SU-DHL-6 (cell line): ENCODE data around the gene EHMT2.
A peak's percentile ranks its signal among the peaks of the same experiment; 100 is the strongest.

Source experiments
- H2AFZ ChIP-seq: fragments of 200-600 bp; sonication (generic); 2 replicates; pipeline ENCODE4 v1.6.1; 2014; ENCODE audit warnings: low read depth, mild to moderate bottlenecking, moderate library complexity, mixed read lengths, antibody characterized with exemption, low read length; ENCODE audit not compliant: severe bottlenecking
- H3F3A ChIP-seq: fragments of 200-600 bp; shearing (Covaris generic); 2 replicates; pipeline ENCODE4 v1.6.0; 2016; ENCODE audit warnings: antibody characterized with exemption, mild to moderate bottlenecking; ENCODE audit not compliant: insufficient read depth
- H3K27ac ChIP-seq: fragments of 200-600 bp; sonication (generic); 2 replicates; pipeline ENCODE4 v1.5.1; 2016; ENCODE audit warnings: low read depth, mild to moderate bottlenecking, low read length, moderate library complexity, mixed read lengths
- H3K27me3 ChIP-seq: fragments of 200-600 bp; sonication (generic), shearing (Covaris generic); 2 replicates; pipeline ENCODE4 v1.6.0; 2014; ENCODE audit warnings: mild to moderate bottlenecking, low read length
- H3K36me3 ChIP-seq: fragments of 200-600 bp; sonication (generic); 2 replicates; pipeline ENCODE4 v1.6.1; 2014; ENCODE audit warnings: mild to moderate bottlenecking, low read length, mixed read lengths
- H3K4me2 ChIP-seq: fragments of 300-600, 200-600 bp; shearing (Covaris generic), sonication (generic); 2 replicates; pipeline ENCODE4 v1.6.0; 2014; ENCODE audit warnings: low read length, low read depth, mild to moderate bottlenecking; ENCODE audit not compliant: poor library complexity, severe bottlenecking
- H3K4me3 ChIP-seq: fragments of 200-600 bp; sonication (generic); 2 replicates; pipeline ENCODE4 v1.5.1; 2014; ENCODE audit warnings: antibody characterized with exemption, low read length, mild to moderate bottlenecking, mixed read lengths; ENCODE audit not compliant: insufficient read depth, poor library complexity, severe bottlenecking
- H3K79me2 ChIP-seq: fragments of 200-600 bp; sonication (generic); 2 replicates; pipeline ENCODE4 v1.6.1; 2014; ENCODE audit warnings: mild to moderate bottlenecking, low read length, moderate library complexity; ENCODE audit not compliant: insufficient read depth
- H3K9ac ChIP-seq: fragments of 200-600 bp; sonication (generic); 2 replicates; pipeline ENCODE4 v1.7.0; 2014; ENCODE audit warnings: mild to moderate bottlenecking, low read length
- H3K9me2 ChIP-seq: fragments of 200-600 bp; sonication (generic); replicated peaks from 2 replicates; pipeline ENCODE4 v1.6.1; 2014; ENCODE audit warnings: low read length; ENCODE audit not compliant: insufficient read depth
- H3K9me3 ChIP-seq: fragments of 200-600 bp; sonication (generic); 2 replicates; pipeline ENCODE4 v1.6.1; 2014; ENCODE audit warnings: low read length, mixed read lengths; ENCODE audit not compliant: insufficient read depth
- H4K20me1 ChIP-seq: fragments of 200-600 bp; sonication (generic); 2 replicates; pipeline ENCODE4 v1.6.1; 2014; ENCODE audit warnings: low read depth, mild to moderate bottlenecking, antibody characterized with exemption, low read length, moderate library complexity, mixed read lengths
- EZH2phosphoT487 ChIP-seq: fragments of 200-600 bp; sonication (generic), shearing (Covaris generic); conservative IDR thresholded peaks from 2 replicates; pipeline ENCODE4 v1.6.1; 2018; ENCODE audit warnings: mild to moderate bottlenecking, antibody characterized with exemption, low read length, moderate library complexity, mixed read lengths
- TF ChIP-seq, protein P1 (sequence below): fragments of 200-600 bp; sonication (generic); IDR thresholded peaks from one replicate; pipeline ENCODE4 v1.5.1; 2017; ENCODE audit warnings: antibody characterized with exemption, mild to moderate bottlenecking, low read length, moderate library complexity; ENCODE audit not compliant: insufficient read depth, poor library complexity, severe bottlenecking

The EHMT2 gene

DNA sequence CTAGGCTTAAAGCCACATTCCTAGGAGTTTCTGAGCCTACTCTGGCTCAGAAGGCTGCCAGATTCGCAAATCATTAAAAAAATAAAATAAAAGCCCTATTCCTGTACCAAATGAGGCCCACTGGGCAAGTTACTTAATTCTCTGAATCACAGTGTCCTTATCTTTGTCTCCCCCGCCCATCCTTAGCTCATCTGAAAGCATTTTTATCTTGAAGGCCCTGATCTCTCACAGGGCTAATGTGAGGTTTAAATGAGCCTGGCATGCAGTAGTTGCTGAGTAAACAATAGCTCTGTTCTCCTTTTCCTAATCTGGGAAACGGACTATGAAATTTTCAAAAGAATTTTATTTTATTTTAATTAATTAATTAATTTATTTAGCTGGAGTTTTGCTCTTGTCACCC is 6.5 kb upstream of the EHMT2 start:
- no peaks in the 10 kb centered on the region for H3K79me2 ChIP-seq
- H3K9me2 ChIP-seq: no peaks in the 10 kb centered on the region
- H3K9me3 ChIP-seq: no peaks in the 10 kb centered on the region
- H3K4me2 ChIP-seq: no peak overlapping the region
- no peak overlapping the region for H3K27ac ChIP-seq
- no peak for TF ChIP-seq EZH2phosphoT487
- TF ChIP-seq, protein P1, sequence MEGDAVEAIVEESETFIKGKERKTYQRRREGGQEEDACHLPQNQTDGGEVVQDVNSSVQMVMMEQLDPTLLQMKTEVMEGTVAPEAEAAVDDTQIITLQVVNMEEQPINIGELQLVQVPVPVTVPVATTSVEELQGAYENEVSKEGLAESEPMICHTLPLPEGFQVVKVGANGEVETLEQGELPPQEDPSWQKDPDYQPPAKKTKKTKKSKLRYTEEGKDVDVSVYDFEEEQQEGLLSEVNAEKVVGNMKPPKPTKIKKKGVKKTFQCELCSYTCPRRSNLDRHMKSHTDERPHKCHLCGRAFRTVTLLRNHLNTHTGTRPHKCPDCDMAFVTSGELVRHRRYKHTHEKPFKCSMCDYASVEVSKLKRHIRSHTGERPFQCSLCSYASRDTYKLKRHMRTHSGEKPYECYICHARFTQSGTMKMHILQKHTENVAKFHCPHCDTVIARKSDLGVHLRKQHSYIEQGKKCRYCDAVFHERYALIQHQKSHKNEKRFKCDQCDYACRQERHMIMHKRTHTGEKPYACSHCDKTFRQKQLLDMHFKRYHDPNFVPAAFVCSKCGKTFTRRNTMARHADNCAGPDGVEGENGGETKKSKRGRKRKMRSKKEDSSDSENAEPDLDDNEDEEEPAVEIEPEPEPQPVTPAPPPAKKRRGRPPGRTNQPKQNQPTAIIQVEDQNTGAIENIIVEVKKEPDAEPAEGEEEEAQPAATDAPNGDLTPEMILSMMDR: no peak
- no peak overlapping the region for H3K4me3 ChIP-seq
- no peak overlapping the region for H2AFZ ChIP-seq
- H4K20me1 ChIP-seq: no peaks in the 10 kb centered on the region
- H3K36me3 ChIP-seq: no peaks in the 10 kb centered on the region
- H3K9ac ChIP-seq: no peak overlapping the region
- 0 out of 2 replicates have a peak, but pooled peaks cover 3% of the 10 kb centered on the region for H3K27me3 ChIP-seq
- H3F3A ChIP-seq: peaks cover 39% of the 10 kb centered on the region

DNA sequence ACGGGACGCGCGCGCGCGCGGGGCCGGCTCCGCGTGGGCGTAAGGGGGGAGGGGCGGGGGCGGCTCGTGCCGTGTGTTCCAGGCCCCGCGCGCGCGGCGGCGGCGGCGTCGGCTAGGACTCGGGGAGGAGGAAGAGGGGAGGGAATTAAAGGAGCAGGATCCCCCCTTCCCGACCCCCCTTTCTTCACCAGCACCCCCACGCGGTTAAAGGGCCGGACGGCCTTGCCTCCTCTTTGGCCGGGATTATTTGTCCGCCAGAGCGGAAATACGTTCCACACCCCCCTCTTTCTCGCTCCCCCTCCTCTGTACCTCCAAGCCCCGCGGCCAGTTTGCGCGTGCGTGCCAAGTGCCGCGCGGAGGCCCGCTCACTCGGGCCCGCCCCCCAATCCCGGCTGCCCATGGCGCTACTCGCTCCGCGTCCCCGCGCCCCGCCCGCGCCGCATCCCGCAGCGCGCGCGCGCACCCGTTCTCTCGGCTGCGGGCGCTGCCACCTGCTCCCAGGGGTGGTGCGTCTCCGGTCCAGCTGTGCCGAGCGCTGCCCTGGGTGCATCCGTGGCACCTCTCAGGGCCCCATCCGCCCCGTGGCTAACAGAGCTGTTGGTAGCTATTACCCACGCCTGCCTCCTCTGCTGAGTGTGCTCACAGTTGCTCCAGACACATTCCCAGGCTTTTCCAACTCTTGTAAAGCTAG is 4.6 kb upstream of the EHMT2 start, which contains the start of gene ZBTB12:
Gene ZBTB12 (minus strand): TSS at position 134 of the 691 bp plus-strand sequence. CDS start 781 bp downstream, outside the sequence.
- Histone ChIP-seq H3F3A (peaks cover 49% of the 10 kb centered on the region), H3K9me3 (no peaks in the 10 kb centered on the region), H4K20me1 (no peaks in the 10 kb centered on the region), H3K27me3 (0 out of 2 replicates have a peak, but pooled peaks cover 3% of the 10 kb centered on the region), H3K36me3 (no peaks in the 10 kb centered on the region), H3K4me3 (peak within 1 kb of the TSS; percentile 63), H3K4me2 (peak within 1 kb of the TSS; percentile 65), H3K27ac (peak within 1 kb of the TSS; percentile 71), H2AFZ (peak within 1 kb of the TSS; percentile 81), H3K9me2 (no peaks in the 10 kb centered on the region), H3K9ac (peak within 1 kb of the TSS; percentile 63), H3K79me2 (no peaks in the 10 kb centered on the region; the same call in 1 of the 2 replicates)
- TF ChIP-seq EZH2phosphoT487: no peak
- TF ChIP-seq, protein P1: no peak

DNA sequence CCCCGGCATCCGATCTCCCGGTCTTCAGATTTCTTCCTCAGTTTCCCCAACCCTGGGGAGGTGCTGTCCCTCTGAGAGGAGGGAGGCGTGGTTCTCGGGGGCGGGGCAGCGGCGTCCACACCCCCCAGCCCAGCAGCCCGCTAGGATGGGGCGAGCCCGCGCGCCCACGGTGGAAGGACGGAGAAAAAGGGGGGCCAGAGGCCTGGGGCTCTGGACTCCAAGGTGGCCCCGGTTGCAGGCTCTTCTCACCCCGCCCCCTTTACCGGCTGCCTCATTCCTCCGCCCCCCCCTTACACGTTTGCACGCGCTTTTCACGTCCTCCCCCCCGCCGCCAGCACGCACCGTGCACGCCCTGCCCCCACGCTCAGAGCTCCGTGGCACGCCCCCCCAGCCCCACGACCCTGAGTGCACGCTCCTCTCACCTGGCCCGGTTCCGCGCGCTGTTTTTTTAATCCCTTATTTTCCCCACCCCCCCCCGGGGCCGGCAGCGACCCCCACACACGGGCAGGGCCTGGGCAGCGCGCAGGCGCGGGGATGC is 4.0 kb upstream of the EHMT2 start:
- Histone ChIP-seq H2AFZ (no peak overlapping the region), H3K27me3 (0 out of 2 replicates have a peak, but pooled peaks cover 3% of the 10 kb centered on the region), H3K79me2 (peaks cover 4% of the 10 kb centered on the region; the same call in 1 of the 2 replicates), H3K9ac (peak overlapping the region; percentile 63), H3K27ac (peak overlapping the region; percentile 71), H3K4me2 (peak overlapping the region; percentile 65), H3K4me3 (peak overlapping the region; percentile 63), H3K9me3 (no peaks in the 10 kb centered on the region), H3F3A (peaks cover 54% of the 10 kb centered on the region), H3K9me2 (no peaks in the 10 kb centered on the region), H4K20me1 (no peaks in the 10 kb centered on the region), H3K36me3 (no peaks in the 10 kb centered on the region)
- no peak for TF ChIP-seq EZH2phosphoT487
- TF ChIP-seq, protein P1: no peak
